ENCODE data around the gene SCN5A.

DNA sequence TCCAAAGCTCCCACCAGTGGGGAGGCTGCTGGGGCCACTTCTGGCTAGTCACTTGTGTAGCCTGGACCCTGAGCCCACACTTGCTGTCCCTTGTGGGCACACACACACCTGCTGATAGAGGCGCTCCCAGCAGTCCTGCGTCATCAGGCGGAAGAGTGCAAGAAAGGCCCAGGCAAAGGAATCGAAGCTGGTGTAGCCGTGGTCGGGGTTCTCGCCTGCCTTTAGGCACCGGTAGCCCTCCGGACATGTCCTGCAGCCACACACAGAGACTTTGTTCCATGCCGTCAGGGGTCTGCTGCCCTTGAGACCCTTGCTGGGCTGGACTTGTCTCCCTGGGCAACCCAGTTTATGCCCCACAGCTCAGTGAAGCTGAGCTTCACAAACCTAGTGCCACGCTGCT lies 42.9 kb downstream of the SCN5A start:
- TF ChIP-seq CTCF (IDR thresholded peaks at IDR 0.05) (no peak), POLR2A (IDR thresholded peaks at IDR 0.05) (no peak)
